IMR-90 (cell line): ENCODE measurements around the gene FRMD3.

Experiments
- BHLHE40 ChIP-seq: fragments of 150-350 bp; IDR thresholded peaks from 2 replicates; pipeline ENCODE4 v1.6.1; 2016; ENCODE audit warnings: mild to moderate bottlenecking, low read depth, low read length
- CEBPB ChIP-seq: IDR thresholded peaks from 2 replicates; pipeline ENCODE4 v1.6.1; 2012; ENCODE audit warnings: low read depth, low read length, improper control_type of control experiment
- CHD1 ChIP-seq: IDR thresholded peaks from 2 replicates; pipeline ENCODE4 v1.6.1; 2012; ENCODE audit warnings: low read depth, low read length, improper control_type of control experiment
- MAZ ChIP-seq: IDR thresholded peaks from 2 replicates; pipeline ENCODE4 v1.6.1; 2012; ENCODE audit warnings: low read depth, mild to moderate bottlenecking, low read length, improper control_type of control experiment, moderate library complexity, borderline replicate concordance
- MXI1 ChIP-seq: IDR thresholded peaks from 2 replicates; pipeline ENCODE4 v1.6.1; 2012; ENCODE audit warnings: low read depth, mild to moderate bottlenecking, low read length, moderate library complexity, borderline replicate concordance
- POLR2A ChIP-seq: IDR thresholded peaks from 2 replicates; pipeline ENCODE4 v1.6.1; 2012; ENCODE audit warnings: mild to moderate bottlenecking, low read depth, low read length
- RAD21 ChIP-seq: IDR thresholded peaks from 2 replicates; pipeline ENCODE4 v1.6.1; 2012; ENCODE audit warnings: low read length, improper control_type of control experiment
- RCOR1 ChIP-seq: IDR thresholded peaks from 2 replicates; pipeline ENCODE4 v1.6.1; 2012; ENCODE audit warnings: mild to moderate bottlenecking, low read length, improper control_type of control experiment; ENCODE audit not compliant: insufficient replicate concordance
- RFX5 ChIP-seq: IDR thresholded peaks from 2 replicates; pipeline ENCODE4 v1.8.0; 2012; ENCODE audit warnings: low read depth, mild to moderate bottlenecking, low read length, moderate library complexity
- SMC3 ChIP-seq: fragments of 150-350 bp; IDR thresholded peaks from 2 replicates; pipeline ENCODE4 v1.6.1; 2016; ENCODE audit warnings: low read depth, mild to moderate bottlenecking, antibody characterized with exemption, low read length, moderate library complexity
- TF ChIP-seq, protein P1 (sequence below): conservative IDR thresholded peaks from 2 replicates; pipeline ENCODE4 v1.5.1; 2012; ENCODE audit warnings: mild to moderate bottlenecking, low read depth, low read length, improper control_type of control experiment
- TF ChIP-seq, protein P2 (sequence below): fragments of 150-350 bp; IDR thresholded peaks from 2 replicates; pipeline ENCODE4 v1.6.1; 2017; ENCODE audit warnings: mild to moderate bottlenecking, antibody characterized with exemption, low read length, low read depth
- TF ChIP-seq, protein P3 (sequence below): fragments of 150-350 bp; IDR thresholded peaks from 2 replicates; pipeline ENCODE4 v1.6.1; 2016; ENCODE audit warnings: low read depth, mild to moderate bottlenecking, low read length, moderate library complexity, borderline replicate concordance

DNA sequence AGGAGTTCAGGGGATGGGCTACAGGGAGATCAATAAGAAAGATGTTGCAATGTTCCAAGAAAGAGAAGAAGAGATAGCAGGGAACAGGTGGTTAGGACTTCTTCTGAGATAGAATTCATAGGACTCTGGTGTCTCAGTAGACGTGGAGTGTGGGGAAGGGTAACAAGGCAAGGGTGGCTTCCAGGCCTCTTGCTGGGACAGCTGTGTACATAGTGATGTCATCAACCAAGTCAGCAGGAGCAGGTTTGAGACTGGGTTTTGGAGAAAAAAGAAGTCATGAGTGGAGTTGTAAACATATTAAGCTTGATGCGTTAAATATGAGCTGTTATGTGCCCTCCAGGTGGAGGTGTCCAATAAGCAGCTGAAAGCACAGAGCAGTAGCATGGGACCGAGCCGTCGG, 263.4 kb downstream of the FRMD3 start:
- TF ChIP-seq, protein P1, sequence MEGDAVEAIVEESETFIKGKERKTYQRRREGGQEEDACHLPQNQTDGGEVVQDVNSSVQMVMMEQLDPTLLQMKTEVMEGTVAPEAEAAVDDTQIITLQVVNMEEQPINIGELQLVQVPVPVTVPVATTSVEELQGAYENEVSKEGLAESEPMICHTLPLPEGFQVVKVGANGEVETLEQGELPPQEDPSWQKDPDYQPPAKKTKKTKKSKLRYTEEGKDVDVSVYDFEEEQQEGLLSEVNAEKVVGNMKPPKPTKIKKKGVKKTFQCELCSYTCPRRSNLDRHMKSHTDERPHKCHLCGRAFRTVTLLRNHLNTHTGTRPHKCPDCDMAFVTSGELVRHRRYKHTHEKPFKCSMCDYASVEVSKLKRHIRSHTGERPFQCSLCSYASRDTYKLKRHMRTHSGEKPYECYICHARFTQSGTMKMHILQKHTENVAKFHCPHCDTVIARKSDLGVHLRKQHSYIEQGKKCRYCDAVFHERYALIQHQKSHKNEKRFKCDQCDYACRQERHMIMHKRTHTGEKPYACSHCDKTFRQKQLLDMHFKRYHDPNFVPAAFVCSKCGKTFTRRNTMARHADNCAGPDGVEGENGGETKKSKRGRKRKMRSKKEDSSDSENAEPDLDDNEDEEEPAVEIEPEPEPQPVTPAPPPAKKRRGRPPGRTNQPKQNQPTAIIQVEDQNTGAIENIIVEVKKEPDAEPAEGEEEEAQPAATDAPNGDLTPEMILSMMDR: no peak
- TF ChIP-seq BHLHE40 (no peak), CEBPB (no peak), POLR2A (no peak), RFX5 (no peak), MAZ (no peak), RAD21 (no peak), MXI1 (no peak), CHD1 (no peak), SMC3 (no peak), RCOR1 (no peak)
- TF ChIP-seq, protein P2, sequence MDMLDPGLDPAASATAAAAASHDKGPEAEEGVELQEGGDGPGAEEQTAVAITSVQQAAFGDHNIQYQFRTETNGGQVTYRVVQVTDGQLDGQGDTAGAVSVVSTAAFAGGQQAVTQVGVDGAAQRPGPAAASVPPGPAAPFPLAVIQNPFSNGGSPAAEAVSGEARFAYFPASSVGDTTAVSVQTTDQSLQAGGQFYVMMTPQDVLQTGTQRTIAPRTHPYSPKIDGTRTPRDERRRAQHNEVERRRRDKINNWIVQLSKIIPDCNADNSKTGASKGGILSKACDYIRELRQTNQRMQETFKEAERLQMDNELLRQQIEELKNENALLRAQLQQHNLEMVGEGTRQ: no peak
- TF ChIP-seq, protein P3, sequence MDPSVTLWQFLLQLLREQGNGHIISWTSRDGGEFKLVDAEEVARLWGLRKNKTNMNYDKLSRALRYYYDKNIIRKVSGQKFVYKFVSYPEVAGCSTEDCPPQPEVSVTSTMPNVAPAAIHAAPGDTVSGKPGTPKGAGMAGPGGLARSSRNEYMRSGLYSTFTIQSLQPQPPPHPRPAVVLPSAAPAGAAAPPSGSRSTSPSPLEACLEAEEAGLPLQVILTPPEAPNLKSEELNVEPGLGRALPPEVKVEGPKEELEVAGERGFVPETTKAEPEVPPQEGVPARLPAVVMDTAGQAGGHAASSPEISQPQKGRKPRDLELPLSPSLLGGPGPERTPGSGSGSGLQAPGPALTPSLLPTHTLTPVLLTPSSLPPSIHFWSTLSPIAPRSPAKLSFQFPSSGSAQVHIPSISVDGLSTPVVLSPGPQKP: no peak
